GM18508 (cell line): ENCODE measurements around the gene GCNT2.
"Not testable (repeated sequence)": the region's sequence is repeated elsewhere in the genome, so short reads cannot be mapped to it uniquely, and the experiment has no call there.

Experiments
- ATAC-seq: cut with Tn5 transposase; IDR thresholded peaks from one replicate; pipeline ENCODE4 v1.9.1; 2021; ENCODE audit warnings: moderate number of reproducible peaks; ENCODE audit not compliant: insufficient read depth, unreplicated experiment

GCNT2 gene

GRCh38 chr6:10577112-10577511 is 56.0 kb downstream of the GCNT2 start:
- no peak for ATAC-seq

- no peak for ATAC-seq
Measured at GRCh38 chr6:10578723-10579122, 57.6 kb downstream of the GCNT2 start.

GRCh38 chr6:10579803-10580202 is 58.7 kb downstream of the GCNT2 start:
- ATAC-seq, result no peak

- ATAC-seq, result no peak
Measured at GRCh38 chr6:10580570-10580969, 59.4 kb downstream of the GCNT2 start.

- not testable (repeated sequence) for ATAC-seq
Measured at GRCh38 chr6:10581402-10581801, 60.3 kb downstream of the GCNT2 start.

- ATAC-seq, result no peak
Measured at GRCh38 chr6:10582774-10583508, 61.8 kb downstream of the GCNT2 start.

- ATAC-seq, result no peak
Measured at GRCh38 chr6:10583509-10583901, 62.4 kb downstream of the GCNT2 start.

- ATAC-seq, result no peak
Measured at GRCh38 chr6:10584607-10585006, 63.5 kb downstream of the GCNT2 start.

GRCh38 chr6:10585209-10585845 is 64.2 kb downstream of the GCNT2 start:
- ATAC-seq, result no peak

- ATAC-seq, result no peak
Measured at GRCh38 chr6:10586302-10586701, 65.2 kb downstream of the GCNT2 start.

- ATAC-seq, result no peak
Measured at GRCh38 chr6:10587656-10588406, 66.7 kb downstream of the GCNT2 start.

GRCh38 chr6:10588562-10589428 is 67.6 kb downstream of the GCNT2 start:
- no peak for ATAC-seq

GRCh38 chr6:10589429-10589727 is 68.2 kb downstream of the GCNT2 start:
- no peak for ATAC-seq

GRCh38 chr6:10589983-10590382 is 68.8 kb downstream of the GCNT2 start:
- no peak for ATAC-seq

- no peak for ATAC-seq
Measured at GRCh38 chr6:10591422-10592160, 70.4 kb downstream of the GCNT2 start.

GRCh38 chr6:10595731-10596664 is 74.8 kb downstream of the GCNT2 start:
- no peak for ATAC-seq

- no peak for ATAC-seq
Measured at GRCh38 chr6:10597499-10598001, 76.4 kb downstream of the GCNT2 start.

- ATAC-seq, result no peak
Measured at GRCh38 chr6:10598084-10598960, 77.2 kb downstream of the GCNT2 start.
